ENCODE data around the gene AQP1.

Gene AQP1

GRCh38 chr7:30950197-30950596 lies 38.5 kb downstream of the AQP1 start:
- Histone ChIP-seq H2AFZ (no peak overlapping the region), H3K27me3 (ENCODE audit: control insufficient read depth, insufficient read depth, low read length) (no peaks in the 10 kb centered on the region), H3K9me3 (ENCODE audit: control insufficient read depth, low read length) (no peaks in the 10 kb centered on the region), H3K9ac (no peak overlapping the region), H3K4me1 (no peaks in the 10 kb centered on the region), H3K27ac (no peak overlapping the region), H3K36me3 (ENCODE audit: control insufficient read depth, insufficient read depth, low read length) (no peaks in the 10 kb centered on the region), H3K4me2 (ENCODE audit: low read length) (no peak overlapping the region), H3K79me2 (no peaks in the 10 kb centered on the region), H3K4me3 (ENCODE audit: low read depth, low read length) (no peak overlapping the region)
- no peak for TF ChIP-seq CTCF (IDR thresholded peaks at IDR 0.05)

GRCh38 chr7:30954914-30955313 lies 43.3 kb downstream of the AQP1 start:
- TF ChIP-seq CTCF (IDR thresholded peaks at IDR 0.05), result no peak
- no peaks in the 10 kb centered on the region for H3K9me3 ChIP-seq (ENCODE audit: control insufficient read depth, low read length)

GRCh38 chr7:30956704-30957103 lies 45.1 kb downstream of the AQP1 start:
- Histone ChIP-seq H2AFZ (no peak overlapping the region), H3K36me3 (ENCODE audit: control insufficient read depth, insufficient read depth, low read length) (no peaks in the 10 kb centered on the region), H3K4me2 (ENCODE audit: low read length) (no peak overlapping the region), H3K4me3 (ENCODE audit: low read depth, low read length) (no peak overlapping the region), H3K4me1 (no peaks in the 10 kb centered on the region), H3K9me3 (ENCODE audit: control insufficient read depth, low read length) (no peaks in the 10 kb centered on the region), H3K9ac (no peak overlapping the region), H3K79me2 (no peaks in the 10 kb centered on the region), H3K27ac (no peak overlapping the region), H3K27me3 (ENCODE audit: control insufficient read depth, insufficient read depth, low read length) (no peaks in the 10 kb centered on the region)
- TF ChIP-seq CTCF (IDR thresholded peaks at IDR 0.05), result no peak

More at GRCh38 chr7:30954914-30955313, 43.3 kb downstream of the AQP1 start:
- Histone ChIP-seq H3K4me2 (ENCODE audit: low read length) (no peak overlapping the region), H3K27ac (no peak overlapping the region), H3K9ac (no peak overlapping the region), H3K4me1 (no peaks in the 10 kb centered on the region), H3K79me2 (no peaks in the 10 kb centered on the region), H2AFZ (no peak overlapping the region), H3K27me3 (ENCODE audit: control insufficient read depth, insufficient read depth, low read length) (no peaks in the 10 kb centered on the region), H3K4me3 (ENCODE audit: low read depth, low read length) (no peak overlapping the region), H3K36me3 (ENCODE audit: control insufficient read depth, insufficient read depth, low read length) (no peaks in the 10 kb centered on the region)

- Histone ChIP-seq H3K36me3 (ENCODE audit: control insufficient read depth, insufficient read depth, low read length) (no peaks in the 10 kb centered on the region), H3K79me2 (no peaks in the 10 kb centered on the region), H3K27me3 (ENCODE audit: control insufficient read depth, insufficient read depth, low read length) (no peaks in the 10 kb centered on the region), H3K9me3 (ENCODE audit: control insufficient read depth, low read length) (no peaks in the 10 kb centered on the region), H3K4me3 (ENCODE audit: low read depth, low read length) (no peak within 1 kb of the TSS), H3K4me1 (no peaks in the 10 kb centered on the region), H3K4me2 (ENCODE audit: low read length) (no peak within 1 kb of the TSS), H3K27ac (no peak within 1 kb of the TSS), H3K9ac (no peak within 1 kb of the TSS), H2AFZ (no peak within 1 kb of the TSS)
- no peak for TF ChIP-seq CTCF (IDR thresholded peaks at IDR 0.05)
Observed at GRCh38 chr7:30963842-30964241, 52.2 kb downstream of the AQP1 start, which contains the start of gene GHRHR. Gene GHRHR, plus strand, starts transcription at chr7:30963953. Its CDS starts 116 bp downstream, at chr7:30964069.

GRCh38 chr7:30965372-30965771 lies 53.7 kb downstream of the AQP1 start:
- no peak overlapping the region for H3K4me3 ChIP-seq (ENCODE audit: low read depth, low read length)
- no peak for TF ChIP-seq CTCF (IDR thresholded peaks at IDR 0.05)
- no peak overlapping the region for H3K9ac ChIP-seq
- H3K9me3 ChIP-seq (ENCODE audit: control insufficient read depth, low read length), result no peaks in the 10 kb centered on the region
- H2AFZ ChIP-seq, result no peak overlapping the region
- no peak overlapping the region for H3K4me2 ChIP-seq (ENCODE audit: low read length)
- no peaks in the 10 kb centered on the region for H3K4me1 ChIP-seq
- H3K27ac ChIP-seq, result no peak overlapping the region
- no peaks in the 10 kb centered on the region for H3K36me3 ChIP-seq (ENCODE audit: control insufficient read depth, insufficient read depth, low read length)
- no peaks in the 10 kb centered on the region for H3K79me2 ChIP-seq
- H3K27me3 ChIP-seq (ENCODE audit: control insufficient read depth, insufficient read depth, low read length), result no peaks in the 10 kb centered on the region
